GM18870 (cell line): ENCODE results near the gene NPAS2.

Experiments
- ATAC-seq: cut with Tn5 transposase; IDR thresholded peaks from one replicate; pipeline ENCODE4 v1.9.1; 2021; ENCODE audit warnings: moderate library complexity; ENCODE audit not compliant: unreplicated experiment

The NPAS2 gene

GRCh38 chr2:101004620-101005325 is 184.8 kb downstream of the NPAS2 start:
- no peak for ATAC-seq

- ATAC-seq, result no peak
These were observed 186.3 kb downstream of the NPAS2 start for GRCh38 chr2:101006065-101006715.

GRCh38 chr2:101007415-101008345 is 187.7 kb downstream of the NPAS2 start:
- no peak for ATAC-seq

- no peak for ATAC-seq
These were observed 191.2 kb downstream of the NPAS2 start for GRCh38 chr2:101011152-101011551.

- peak; percentile 95 for ATAC-seq
These were observed 192.2 kb downstream of the NPAS2 start for GRCh38 chr2:101012054-101012705.

- no peak for ATAC-seq
These were observed 192.8 kb downstream of the NPAS2 start for GRCh38 chr2:101012706-101013181.

GRCh38 chr2:101014264-101014857 is 194.4 kb downstream of the NPAS2 start:
- no peak for ATAC-seq

- no peak for ATAC-seq
These were observed 197.4 kb downstream of the NPAS2 start for GRCh38 chr2:101017371-101017770.

GRCh38 chr2:101018934-101019333 is 199.0 kb downstream of the NPAS2 start:
- ATAC-seq, result no peak

- no peak for ATAC-seq
These were observed 202.3 kb downstream of the NPAS2 start for GRCh38 chr2:101022221-101022620.

GRCh38 chr2:101023327-101024107 is 203.6 kb downstream of the NPAS2 start:
- no peak for ATAC-seq

GRCh38 chr2:101025561-101025960 is 205.6 kb downstream of the NPAS2 start:
- no peak for ATAC-seq

GRCh38 chr2:101026253-101026701 is 206.3 kb downstream of the NPAS2 start:
- ATAC-seq, result no peak

- no peak for ATAC-seq
These were observed 207.1 kb downstream of the NPAS2 start for GRCh38 chr2:101026923-101027469.

- ATAC-seq, result no peak
These were observed 207.9 kb downstream of the NPAS2 start for GRCh38 chr2:101027852-101028251.

GRCh38 chr2:101030866-101031554 is 211.1 kb downstream of the NPAS2 start:
- no peak for ATAC-seq

GRCh38 chr2:101032084-101032776 is 212.3 kb downstream of the NPAS2 start:
- ATAC-seq, result no peak

- no peak for ATAC-seq
These were observed 216.6 kb downstream of the NPAS2 start for GRCh38 chr2:101036562-101036961.
